Hepatocyte (in vitro differentiated cells): ENCODE results near the gene GPM6B.

ENCODE experiments used
- EZH2 ChIP-seq: fragments of 200-600 bp; sonication (generic); IDR thresholded peaks from 2 replicates; pipeline ENCODE4 v1.6.1; 2016; ENCODE audit warnings: antibody characterized with exemption, mild to moderate bottlenecking, borderline replicate concordance
- EZH2phosphoT487 ChIP-seq: fragments of 200-600 bp; sonication (generic); IDR thresholded peaks from one replicate; pipeline ENCODE4 v1.6.1; 2018; ENCODE audit warnings: antibody characterized with exemption, mild to moderate bottlenecking, low read depth, moderate library complexity; ENCODE audit not compliant: unreplicated experiment, severe bottlenecking
- TF ChIP-seq, protein P1 (sequence below): fragments of 200-600 bp; sonication (generic); IDR thresholded peaks from 2 replicates; pipeline ENCODE4 v1.5.1; 2016; ENCODE audit warnings: antibody characterized with exemption, mild to moderate bottlenecking; ENCODE audit not compliant: poor library complexity

DNA sequence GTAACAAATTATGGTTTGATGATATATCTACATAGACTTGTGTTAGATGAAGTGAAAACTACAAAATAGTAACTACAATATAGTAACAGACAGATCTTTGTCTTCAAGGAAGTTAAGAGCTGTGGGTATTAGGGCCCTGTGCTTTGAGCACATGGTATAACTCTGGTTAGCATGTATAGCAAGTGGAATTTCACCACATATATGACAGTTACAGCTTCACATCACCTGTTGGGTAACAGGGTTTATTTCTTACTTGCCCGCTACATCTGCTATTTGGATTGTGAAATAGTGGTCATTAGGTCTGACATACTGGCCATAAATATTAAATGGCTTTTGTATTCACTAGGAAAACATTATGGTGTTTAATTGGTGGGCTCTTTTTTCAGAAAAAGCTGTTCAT, 62.1 kb downstream of the GPM6B start:
- TF ChIP-seq, protein P1, sequence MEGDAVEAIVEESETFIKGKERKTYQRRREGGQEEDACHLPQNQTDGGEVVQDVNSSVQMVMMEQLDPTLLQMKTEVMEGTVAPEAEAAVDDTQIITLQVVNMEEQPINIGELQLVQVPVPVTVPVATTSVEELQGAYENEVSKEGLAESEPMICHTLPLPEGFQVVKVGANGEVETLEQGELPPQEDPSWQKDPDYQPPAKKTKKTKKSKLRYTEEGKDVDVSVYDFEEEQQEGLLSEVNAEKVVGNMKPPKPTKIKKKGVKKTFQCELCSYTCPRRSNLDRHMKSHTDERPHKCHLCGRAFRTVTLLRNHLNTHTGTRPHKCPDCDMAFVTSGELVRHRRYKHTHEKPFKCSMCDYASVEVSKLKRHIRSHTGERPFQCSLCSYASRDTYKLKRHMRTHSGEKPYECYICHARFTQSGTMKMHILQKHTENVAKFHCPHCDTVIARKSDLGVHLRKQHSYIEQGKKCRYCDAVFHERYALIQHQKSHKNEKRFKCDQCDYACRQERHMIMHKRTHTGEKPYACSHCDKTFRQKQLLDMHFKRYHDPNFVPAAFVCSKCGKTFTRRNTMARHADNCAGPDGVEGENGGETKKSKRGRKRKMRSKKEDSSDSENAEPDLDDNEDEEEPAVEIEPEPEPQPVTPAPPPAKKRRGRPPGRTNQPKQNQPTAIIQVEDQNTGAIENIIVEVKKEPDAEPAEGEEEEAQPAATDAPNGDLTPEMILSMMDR, result no peak
- TF ChIP-seq EZH2 (no peak), EZH2phosphoT487 (no peak)
